GM12873 (cell line): Measurements from ENCODE around the gene GJB4.

Source experiments
- CTCF ChIP-seq: IDR thresholded peaks from 2 replicates; pipeline ENCODE4 v1.5.1; 2012; ENCODE audit warnings: low read depth, mild to moderate bottlenecking, moderate library complexity, low read length, control low read depth; ENCODE audit not compliant: insufficient read depth; ENCODE audit errors: missing control alignments

Gene GJB4

GRCh38 chr1:34786521-34787325 lies 27.2 kb downstream of the GJB4 start:
- TF ChIP-seq CTCF: peak; percentile 96

GRCh38 chr1:34787461-34788420 lies 28.2 kb downstream of the GJB4 start:
- TF ChIP-seq CTCF: peak; percentile 53

- no peak for TF ChIP-seq CTCF
Measured at GRCh38 chr1:34790985-34791384, 31.4 kb downstream of the GJB4 start.

- no peak for TF ChIP-seq CTCF
Measured at GRCh38 chr1:34792424-34792823, 32.9 kb downstream of the GJB4 start.

GRCh38 chr1:34792868-34793727 lies 33.6 kb downstream of the GJB4 start, which contains the start of gene GJA4:
GJA4 (plus strand) TSS chr1:34792999; CDS start chr1:34794214, 1,215 bp downstream.
- TF ChIP-seq CTCF: no peak

- TF ChIP-seq CTCF: no peak
Measured at GRCh38 chr1:34794001-34794789, 34.7 kb downstream of the GJB4 start.
